ENCODE measurements around the gene DRD1. TPM values are rescaled to one million over a fixed set of nuclear protein-coding genes. Genes with fewer than 3 reads are reported as not detected.
A peak's percentile ranks its signal among the peaks of the same experiment; 100 is the strongest.

Gene DRD1
- total RNA-seq, 6 donors from 2014 or later: 0.09 to 0.81 (median 0.47) TPM; not detected in 2

- Histone ChIP-seq H3K36me3 (no peaks in the 10 kb centered on the region), H3K9me3 (no peaks in the 10 kb centered on the region), H3K4me3 (no peak overlapping the region), H3K27ac (no peak overlapping the region), H3K27me3 (no peaks in the 10 kb centered on the region), H3K4me1 (no peaks in the 10 kb centered on the region)
- 73 to 93% methylated on average over 3 of the region's 3 CpGs for WGBS, 2 donors
- no peak for DNase-seq
- TF ChIP-seq POLR2AphosphoS5 (IDR thresholded peaks at IDR 0.05) (no peak), CTCF (IDR thresholded peaks at IDR 0.05) (no peak), EP300 (IDR thresholded peaks at IDR 0.05) (no peak), POLR2A (IDR thresholded peaks at IDR 0.05) (no peak)
- no peak for ATAC-seq (ENCODE audit: low FRiP score in 2 of 2)
Observed at GRCh38 chr5:175463641-175464040, 19.7 kb upstream of the DRD1 start.

GRCh38 chr5:175461370-175461769 is 17.4 kb upstream of the DRD1 start:
- TF ChIP-seq POLR2A (IDR thresholded peaks at IDR 0.05) (no peak), POLR2AphosphoS5 (IDR thresholded peaks at IDR 0.05) (no peak), EP300 (IDR thresholded peaks at IDR 0.05) (no peak), CTCF (IDR thresholded peaks at IDR 0.05) (no peak)
- no peaks in the 10 kb centered on the region for H3K27me3 ChIP-seq
- no peaks in the 10 kb centered on the region for H3K4me1 ChIP-seq
- ATAC-seq (ENCODE audit: low FRiP score in 2 of 2) (no peak), DNase-seq (no peak)
- no peak overlapping the region for H3K4me3 ChIP-seq
- H3K9me3 ChIP-seq: no peaks in the 10 kb centered on the region
- H3K27ac ChIP-seq: no peak overlapping the region
- H3K36me3 ChIP-seq: no peaks in the 10 kb centered on the region
- WGBS, 2 donors: 87 to 89% methylated on average over 13 of the region's 13 CpGs

- WGBS, 2 donors: 77% methylated on average over 2 of the region's 2 CpGs; no CpG with 5 or more reads in 1 of the 2 donors
- Histone ChIP-seq H3K4me3 (no peak overlapping the region), H3K9me3 (no peaks in the 10 kb centered on the region), H3K27ac (no peak overlapping the region), H3K27me3 (no peaks in the 10 kb centered on the region), H3K4me1 (no peaks in the 10 kb centered on the region), H3K36me3 (no peaks in the 10 kb centered on the region)
- no peak for ATAC-seq (ENCODE audit: low FRiP score in 2 of 2)
- no peak for TF ChIP-seq CTCF (IDR thresholded peaks at IDR 0.05)
- TF ChIP-seq POLR2AphosphoS5 (IDR thresholded peaks at IDR 0.05): no peak
- no peak for TF ChIP-seq POLR2A (IDR thresholded peaks at IDR 0.05)
- no peak for TF ChIP-seq EP300 (IDR thresholded peaks at IDR 0.05)
- DNase-seq: no peak
Observed at GRCh38 chr5:175460552-175460951, 16.6 kb upstream of the DRD1 start.

- H3K27ac ChIP-seq: no peak overlapping the region
- H3K36me3 ChIP-seq: no peaks in the 10 kb centered on the region
- DNase-seq (no peak), ATAC-seq (ENCODE audit: low FRiP score in 2 of 2) (no peak)
- TF ChIP-seq POLR2A (IDR thresholded peaks at IDR 0.05) (no peak), CTCF (IDR thresholded peaks at IDR 0.05) (peak in 2 of 6 experiments; percentile 6 to 7), POLR2AphosphoS5 (IDR thresholded peaks at IDR 0.05) (no peak), EP300 (IDR thresholded peaks at IDR 0.05) (no peak)
- H3K4me1 ChIP-seq: no peaks in the 10 kb centered on the region
- no peaks in the 10 kb centered on the region for H3K27me3 ChIP-seq
- H3K9me3 ChIP-seq: no peaks in the 10 kb centered on the region
- H3K4me3 ChIP-seq: no peak overlapping the region
- WGBS, 2 donors: 60 to 62% methylated on average over 7 of the region's 7 CpGs
Observed at GRCh38 chr5:175460126-175460525, 16.1 kb upstream of the DRD1 start.

- Histone ChIP-seq H3K27ac (no peak overlapping the region), H3K4me1 (no peaks in the 10 kb centered on the region), H3K9me3 (no peaks in the 10 kb centered on the region), H3K27me3 (no peaks in the 10 kb centered on the region), H3K36me3 (no peaks in the 10 kb centered on the region), H3K4me3 (no peak overlapping the region)
- TF ChIP-seq EP300 (IDR thresholded peaks at IDR 0.05) (no peak), POLR2AphosphoS5 (IDR thresholded peaks at IDR 0.05) (no peak), POLR2A (IDR thresholded peaks at IDR 0.05) (no peak), CTCF (IDR thresholded peaks at IDR 0.05) (no peak)
- no peak for DNase-seq
- 78 to 79% methylated on average over 1 of the region's 1 CpG for WGBS, 2 donors
- ATAC-seq (ENCODE audit: low FRiP score in 2 of 2): no peak
Observed at GRCh38 chr5:175457466-175457865, 13.5 kb upstream of the DRD1 start.

Data from upper lobe of left lung (tissue), 6 donors.